ENCODE results near the gene CDR2L. TPM values are rescaled to one million over a fixed set of nuclear protein-coding genes. Genes with fewer than 3 reads are reported as not detected.

CDR2L gene
- total and polyA plus RNA-seq, 4 donors, result 0.70 to 1.5 (median 0.94) TPM

GRCh38 chr17:75046407-75047289 is 59.2 kb downstream of the CDR2L start, which contains the start of the genes ATP5PD and KCTD2 (continued):
- TF ChIP-seq REST (IDR thresholded peaks at IDR 0.05), result peak; percentile 75

GRCh38 chr17:75047398-75048098 is 60.1 kb downstream of the CDR2L start:
- WGBS, result 2% methylated on average over 38 of the region's 38 CpGs

More at GRCh38 chr17:75047398-75048098, 60.1 kb downstream of the CDR2L start:
- TF ChIP-seq RXRA (IDR thresholded peaks at IDR 0.05) (no peak), REST (IDR thresholded peaks at IDR 0.05) (no peak), HNF4A (conservative IDR thresholded peaks at IDR 0.05) (no peak), EGR1 (IDR thresholded peaks at IDR 0.05; ENCODE audit: low read depth in 2 of 2) (no peak), NR2F2 (IDR thresholded peaks at IDR 0.05) (no peak), YY1 (IDR thresholded peaks at IDR 0.05) (no peak), RAD21 (IDR thresholded peaks at IDR 0.05) (no peak), SP1 (IDR thresholded peaks at IDR 0.05) (no peak), GABPA (IDR thresholded peaks at IDR 0.05 in 1 of 2, conservative IDR thresholded peaks at IDR 0.05 in 1 of 2) (no peak), CTCF (IDR thresholded peaks at IDR 0.05; ENCODE audit: low read depth, low read length, missing input control) (no peak), HNF4G (IDR thresholded peaks at IDR 0.05) (no peak), ATF3 (IDR thresholded peaks at IDR 0.05) (no peak), FOXA2 (IDR thresholded peaks at IDR 0.05) (no peak), FOXA1 (IDR thresholded peaks at IDR 0.05) (no peak), TAF1 (conservative IDR thresholded peaks at IDR 0.05) (no peak), JUND (IDR thresholded peaks at IDR 0.05) (no peak)
- Histone ChIP-seq H3K27ac (ENCODE audit: low read depth in 1 of 2, low read length in 2 of 2) (peak overlapping the region; percentile 46 to 72), H3K9ac (ENCODE audit: low read depth in 1 of 2, low read length in 2 of 2) (peak overlapping the region; percentile 10 to 94), H3K27me3 (ENCODE audit: control insufficient read depth in 4 of 4, insufficient read depth in 4 of 4, low read length in 3 of 4) (no peaks in the 10 kb centered on the region), H3K36me3 (ENCODE audit: control insufficient read depth in 4 of 4, insufficient read depth in 3 of 4, low read depth in 1 of 4, low read length in 3 of 4) (peaks cover 0 to 5% (median 2%) of the 10 kb centered on the region in 4 donors), H3K9me3 (ENCODE audit: control insufficient read depth in 4 of 4, low read length in 3 of 4) (no peaks in the 10 kb centered on the region), H3K4me1 (ENCODE audit: control insufficient read depth in 4 of 4, insufficient read depth in 4 of 4, low read length in 3 of 4) (peaks cover 5 to 18% (median 16%) of the 10 kb centered on the region in 4 donors), H3K4me3 (ENCODE audit: low read depth in 1 of 3, low read length in 3 of 3) (peak overlapping the region; percentile 70 to 95 (median 92))
- DNase-seq (ENCODE audit: low spot score), result peak; percentile 48
